ENCODE results near the gene AEN.

DNA sequence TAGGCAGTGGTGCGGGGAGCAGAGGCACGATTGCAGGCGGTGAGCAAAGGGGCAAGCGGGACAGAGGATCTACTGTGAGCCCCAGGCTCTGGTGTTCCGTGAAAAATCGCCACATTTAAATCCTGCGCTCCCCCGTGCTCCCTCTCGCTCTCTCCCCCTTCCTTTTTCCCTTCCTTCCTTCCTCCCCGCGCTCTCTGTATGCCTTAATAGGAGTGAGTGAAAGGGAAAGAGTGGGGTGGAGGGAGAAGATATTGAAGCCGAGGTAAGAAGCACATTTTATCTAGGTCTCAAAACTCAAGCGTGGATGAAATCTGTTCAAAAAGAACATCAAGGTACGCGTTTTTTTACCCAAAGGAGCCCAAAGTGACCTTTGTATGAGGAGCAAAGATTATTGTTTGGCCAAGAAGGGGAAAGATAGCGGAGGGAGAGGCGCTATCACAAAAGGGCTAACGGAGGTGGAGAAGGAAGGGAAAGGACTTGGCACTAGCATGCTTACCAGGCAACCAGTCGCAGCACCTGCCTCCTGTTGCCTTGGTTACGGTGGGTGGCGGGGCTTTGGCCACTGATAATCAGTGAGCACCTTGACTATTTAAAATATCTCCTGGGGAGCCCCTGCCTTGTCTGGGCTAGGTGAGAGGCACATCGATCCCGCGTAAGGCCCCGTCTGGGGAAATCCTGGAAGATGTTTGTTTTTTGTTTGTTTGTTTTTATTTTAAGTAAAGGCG is 14.9 kb upstream of the AEN start:
- TF ChIP-seq, protein P1, sequence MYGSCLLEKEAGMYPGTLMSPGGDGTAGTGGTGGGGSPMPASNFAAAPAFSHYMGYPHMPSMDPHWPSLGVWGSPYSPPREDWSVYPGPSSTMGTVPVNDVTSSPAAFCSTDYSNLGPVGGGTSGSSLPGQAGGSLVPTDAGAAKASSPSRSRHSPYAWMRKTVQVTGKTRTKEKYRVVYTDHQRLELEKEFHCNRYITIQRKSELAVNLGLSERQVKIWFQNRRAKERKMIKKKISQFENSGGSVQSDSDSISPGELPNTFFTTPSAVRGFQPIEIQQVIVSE (CRISPR knock-in tag; IDR thresholded peaks at IDR 0.05; ENCODE audit: borderline replicate concordance) = no peak
- TF ChIP-seq, protein P2, sequence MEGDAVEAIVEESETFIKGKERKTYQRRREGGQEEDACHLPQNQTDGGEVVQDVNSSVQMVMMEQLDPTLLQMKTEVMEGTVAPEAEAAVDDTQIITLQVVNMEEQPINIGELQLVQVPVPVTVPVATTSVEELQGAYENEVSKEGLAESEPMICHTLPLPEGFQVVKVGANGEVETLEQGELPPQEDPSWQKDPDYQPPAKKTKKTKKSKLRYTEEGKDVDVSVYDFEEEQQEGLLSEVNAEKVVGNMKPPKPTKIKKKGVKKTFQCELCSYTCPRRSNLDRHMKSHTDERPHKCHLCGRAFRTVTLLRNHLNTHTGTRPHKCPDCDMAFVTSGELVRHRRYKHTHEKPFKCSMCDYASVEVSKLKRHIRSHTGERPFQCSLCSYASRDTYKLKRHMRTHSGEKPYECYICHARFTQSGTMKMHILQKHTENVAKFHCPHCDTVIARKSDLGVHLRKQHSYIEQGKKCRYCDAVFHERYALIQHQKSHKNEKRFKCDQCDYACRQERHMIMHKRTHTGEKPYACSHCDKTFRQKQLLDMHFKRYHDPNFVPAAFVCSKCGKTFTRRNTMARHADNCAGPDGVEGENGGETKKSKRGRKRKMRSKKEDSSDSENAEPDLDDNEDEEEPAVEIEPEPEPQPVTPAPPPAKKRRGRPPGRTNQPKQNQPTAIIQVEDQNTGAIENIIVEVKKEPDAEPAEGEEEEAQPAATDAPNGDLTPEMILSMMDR (IDR thresholded peaks at IDR 0.05) = no peak
- TF ChIP-seq RELA (CRISPR knock-in tag; IDR thresholded peaks at IDR 0.05; ENCODE audit: borderline replicate concordance) (no peak), KAT7 (CRISPR knock-in tag; IDR thresholded peaks at IDR 0.05; ENCODE audit: borderline replicate concordance) (no peak; the same call in 1 of the 2 replicates), ZNF671 (CRISPR knock-in tag; IDR thresholded peaks at IDR 0.05) (no peak), CBFB (CRISPR knock-in tag; IDR thresholded peaks at IDR 0.05; ENCODE audit: low read depth) (no peak), SMAD3 (CRISPR knock-in tag; IDR thresholded peaks at IDR 0.05; ENCODE audit: borderline replicate concordance) (no peak), GABPB1 (CRISPR knock-in tag; IDR thresholded peaks at IDR 0.05) (no peak), NR2C2 (CRISPR knock-in tag; IDR thresholded peaks at IDR 0.05) (no peak)
